ENCODE data around the gene HOMER2.

The HOMER2 gene

GRCh38 chr15:82856397-82857170 lies 95.9 kb downstream of the HOMER2 start:
- DNase-seq (ENCODE audit: low read depth) = no peak

- DNase-seq (ENCODE audit: low read depth) = no peak
Observed at GRCh38 chr15:82855286-82856100, 97.0 kb downstream of the HOMER2 start.

DNA sequence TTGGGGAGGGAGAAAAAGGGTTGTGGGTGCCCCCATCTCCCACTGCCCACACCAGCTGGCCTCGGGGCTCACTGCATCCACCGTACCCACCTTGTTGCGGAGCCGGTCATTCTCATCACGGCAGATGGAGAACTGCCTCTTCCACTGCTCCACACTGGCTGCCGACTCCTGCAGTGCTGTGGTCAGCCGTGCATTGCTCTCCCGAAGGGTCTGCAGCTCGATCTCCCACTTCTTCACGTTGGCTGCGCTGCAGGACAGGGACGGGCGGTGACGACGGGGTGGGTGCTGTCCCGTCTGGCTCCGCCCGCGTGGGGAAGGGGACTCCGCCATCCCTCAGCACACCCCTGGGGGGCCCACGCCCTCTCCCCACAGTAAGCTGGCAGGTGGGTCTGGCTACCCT lies 98.0 kb downstream of the HOMER2 start:
- DNase-seq (ENCODE audit: low read depth) = no peak

GRCh38 chr15:82852941-82853561 lies 99.5 kb downstream of the HOMER2 start:
- DNase-seq (ENCODE audit: low read depth) = no peak

DNA sequence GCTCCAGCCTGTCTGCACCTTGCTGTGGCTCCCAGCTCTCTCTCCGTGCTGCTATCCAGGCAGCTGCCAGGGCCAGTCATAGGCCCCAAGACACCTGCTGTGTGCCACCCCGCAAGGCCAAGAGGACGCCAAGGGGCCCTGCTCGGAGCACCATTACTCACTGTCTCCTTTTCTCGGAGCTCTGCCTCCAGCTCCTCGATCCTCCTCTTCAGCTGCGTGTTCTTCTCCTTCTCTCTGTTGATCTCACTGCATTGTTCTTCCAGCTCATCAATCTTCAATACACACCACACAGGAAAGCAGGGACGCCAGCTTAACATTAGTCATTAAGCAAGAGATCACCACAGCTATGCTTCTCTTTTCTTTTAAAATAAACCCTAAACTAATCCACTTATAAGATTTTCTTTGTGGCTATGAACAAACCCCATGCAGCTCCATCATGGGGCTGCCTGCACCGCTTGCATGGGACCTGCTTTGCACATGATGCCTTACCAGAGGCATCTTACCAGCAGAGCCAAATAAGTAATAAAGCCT lies 100.5 kb downstream of the HOMER2 start:
- no peak for DNase-seq (ENCODE audit: low read depth)

- DNase-seq (ENCODE audit: low read depth) = no peak
Observed at GRCh38 chr15:82851306-82851850, 101.1 kb downstream of the HOMER2 start.

DNA sequence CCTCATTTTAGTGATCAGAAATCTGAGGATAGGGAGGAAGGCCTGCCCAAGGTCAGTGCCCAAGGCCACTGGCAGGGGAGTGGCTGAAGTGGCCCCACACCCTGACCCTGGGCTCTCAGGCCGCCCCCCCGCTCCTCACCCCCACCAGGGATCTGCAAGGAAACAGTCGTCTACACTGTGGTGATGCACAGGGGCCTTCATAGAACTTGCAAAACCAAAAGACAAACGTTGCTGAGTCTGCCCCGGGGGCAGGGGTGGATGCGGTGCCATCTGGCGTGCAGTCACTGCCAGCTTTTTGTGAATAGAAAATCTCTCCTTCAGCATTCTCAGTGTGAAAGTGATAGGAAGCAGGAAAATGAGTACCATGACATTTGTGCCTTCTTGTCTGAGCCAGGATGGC lies 101.8 kb downstream of the HOMER2 start:
- DNase-seq (ENCODE audit: low read depth) = no peak

- DNase-seq (ENCODE audit: low read depth) = no peak
Observed at GRCh38 chr15:82849556-82850512, 102.7 kb downstream of the HOMER2 start.

DNA sequence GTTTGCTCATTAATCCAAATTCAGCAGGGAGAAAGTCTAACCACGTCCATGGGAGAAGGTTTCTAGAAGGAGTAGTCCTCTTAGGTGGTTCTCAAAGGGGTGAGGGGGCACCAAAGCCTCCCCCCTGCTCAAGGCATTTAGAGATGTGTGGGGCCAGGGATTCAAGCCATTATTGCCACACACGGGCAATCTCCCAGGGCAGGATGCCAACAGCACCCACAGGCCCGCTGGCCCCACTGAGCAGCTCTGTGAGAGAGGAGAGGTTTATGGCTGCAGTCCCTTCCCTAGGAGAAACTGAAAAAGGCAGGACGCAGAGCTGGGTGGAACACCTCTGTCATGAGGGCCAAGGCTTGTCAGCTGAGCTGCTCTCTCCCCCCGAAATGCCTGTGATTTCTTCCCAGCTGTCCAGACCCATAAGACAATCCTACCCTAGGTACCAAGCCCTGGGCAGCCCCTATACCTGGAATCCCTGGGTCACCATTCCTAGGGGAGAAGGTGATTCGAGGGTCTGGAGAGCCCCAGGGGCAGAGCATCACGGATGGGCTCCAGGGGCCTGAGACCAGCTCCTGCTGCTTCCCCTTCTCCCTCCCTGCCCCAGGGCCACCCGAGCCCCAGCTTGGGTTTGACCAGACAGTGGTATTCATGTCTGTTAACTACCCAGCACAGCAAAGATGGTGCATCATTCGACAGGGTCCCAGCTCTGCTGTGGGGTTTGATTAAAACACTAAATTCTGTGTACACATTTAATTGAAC lies 104.1 kb downstream of the HOMER2 start:
- no peak for DNase-seq (ENCODE audit: low read depth)

GRCh38 chr15:82847703-82848102 lies 104.8 kb downstream of the HOMER2 start:
- DNase-seq (ENCODE audit: low read depth) = no peak

DNA sequence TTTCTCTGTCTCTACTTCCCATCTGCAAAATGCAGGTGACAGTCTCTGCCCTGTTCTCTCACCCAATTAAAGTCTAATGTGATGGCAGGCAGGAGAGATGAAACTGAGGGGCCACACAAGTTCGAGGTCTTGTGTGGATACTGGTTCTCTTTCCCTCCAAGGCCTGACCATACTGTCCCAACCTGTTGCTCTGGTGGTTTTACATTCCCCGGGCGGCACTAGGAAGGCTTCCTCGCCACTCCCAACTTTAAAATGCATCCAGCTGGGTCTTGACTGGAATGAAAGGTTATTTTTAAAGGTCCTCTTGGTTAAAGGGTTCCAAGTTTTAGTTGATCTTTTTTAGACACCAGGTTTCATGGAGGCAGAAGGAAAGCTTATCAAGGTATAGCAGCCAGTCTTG lies 105.9 kb downstream of the HOMER2 start:
- DNase-seq (ENCODE audit: low read depth) = no peak

GRCh38 chr15:82845686-82846085 lies 106.8 kb downstream of the HOMER2 start:
- DNase-seq (ENCODE audit: low read depth) = no peak

DNA sequence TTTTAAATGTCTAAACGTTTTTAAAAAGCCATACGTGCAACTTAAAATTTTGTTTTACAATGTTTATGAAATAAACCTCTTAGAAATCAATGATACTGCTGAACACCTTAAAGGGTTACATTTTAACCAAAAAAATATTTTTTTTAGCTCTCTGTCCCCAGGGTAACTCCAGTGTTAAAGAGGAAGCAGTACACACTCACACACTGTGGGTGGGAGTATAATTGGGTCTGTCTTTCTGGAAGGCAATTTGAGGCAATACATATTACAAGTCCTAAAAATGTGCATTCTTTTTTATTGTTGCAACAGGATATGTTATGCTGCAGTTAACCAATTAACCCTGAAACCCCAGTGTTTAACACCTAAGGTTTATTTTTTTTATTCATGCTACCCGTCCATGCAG lies 109.0 kb downstream of the HOMER2 start:
- no peak for DNase-seq (ENCODE audit: low read depth)

DNA sequence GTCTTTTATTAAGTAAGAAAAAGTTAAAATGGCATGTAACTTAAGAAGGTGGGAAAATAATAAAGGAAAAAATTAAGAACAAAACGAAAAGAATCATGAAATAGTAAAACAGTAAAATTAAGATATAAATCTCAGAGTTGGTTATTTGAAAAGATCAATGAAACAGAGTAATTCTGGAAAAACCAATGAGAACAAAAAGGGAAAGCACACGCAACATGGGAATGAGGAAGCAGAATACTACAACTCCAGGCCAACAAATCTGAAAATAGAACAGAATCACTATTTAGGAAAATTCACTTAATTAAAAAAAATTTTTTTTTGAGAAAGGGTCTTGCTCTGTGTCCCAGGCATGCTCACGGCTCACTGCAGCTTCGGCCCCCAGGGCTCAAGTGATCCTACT lies 112.4 kb downstream of the HOMER2 start:
- no peak for DNase-seq (ENCODE audit: low read depth)

GRCh38 chr15:82839136-82839535 lies 113.4 kb downstream of the HOMER2 start:
- no peak for DNase-seq (ENCODE audit: low read depth)

GRCh38 chr15:82838096-82838735 lies 114.3 kb downstream of the HOMER2 start:
- no peak for DNase-seq (ENCODE audit: low read depth)

DNA sequence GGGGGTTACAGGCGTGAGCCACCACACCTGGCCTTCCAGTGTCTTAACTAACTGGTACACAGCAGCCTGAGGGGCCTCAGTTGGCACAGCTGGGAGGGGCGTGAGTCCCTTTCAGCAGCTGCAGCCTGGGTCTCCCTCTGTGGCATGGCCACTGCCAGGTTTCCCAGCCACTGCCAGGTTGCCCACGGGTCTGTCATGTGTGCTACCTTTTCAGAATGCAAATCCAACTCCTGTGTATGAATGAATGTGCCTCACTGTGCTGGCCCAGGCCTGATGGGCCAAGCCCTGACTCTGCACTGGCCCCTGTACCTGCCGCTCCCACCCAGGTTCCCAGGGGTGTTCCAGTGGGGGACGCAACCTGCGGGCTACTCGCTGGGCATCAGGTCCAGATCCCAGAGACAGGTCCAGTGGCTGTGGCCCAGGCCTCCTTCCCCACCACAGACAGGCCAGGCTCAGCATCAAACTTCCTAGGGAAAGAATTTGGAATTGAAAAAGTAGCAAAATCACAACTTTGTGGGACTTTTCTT lies 117.1 kb downstream of the HOMER2 start:
- no peak for DNase-seq (ENCODE audit: low read depth)

- no peak for DNase-seq (ENCODE audit: low read depth)
Observed at GRCh38 chr15:82833362-82833682, 119.2 kb downstream of the HOMER2 start.

- no peak for DNase-seq (ENCODE audit: low read depth)
Observed at GRCh38 chr15:82832601-82833361, 119.7 kb downstream of the HOMER2 start.
